NB4 (cell line): Measurements from ENCODE around the gene EMC10.

Experiments used
- CTCF ChIP-seq: IDR thresholded peaks from one replicate; pipeline ENCODE4 v1.5.1; 2012; ENCODE audit warnings: low read depth, low read length
- MAX ChIP-seq: IDR thresholded peaks from 2 replicates; pipeline ENCODE4 v1.6.1; 2011; ENCODE audit warnings: low read depth, low read length
- MYC ChIP-seq: IDR thresholded peaks from 2 replicates; pipeline ENCODE4 v1.6.1; 2011; ENCODE audit warnings: low read depth, low read length
- POLR2A ChIP-seq: IDR thresholded peaks from 2 replicates; pipeline ENCODE4 v1.6.1; 2011; ENCODE audit warnings: mild to moderate bottlenecking; ENCODE audit not compliant: insufficient read length; ENCODE audit errors: extremely low read depth

- TF ChIP-seq POLR2A (no peak), CTCF (no peak), MAX (no peak), MYC (no peak)
Observed at GRCh38 chr19:50506700-50507099, 30.4 kb downstream of the EMC10 start.
